HEK293 (cell line): ENCODE results near the gene ABHD16B.

Experiments used
- BCL11A ChIP-seq: fragments of 450-650 bp; formaldehyde crosslinking; IDR thresholded peaks from 2 replicates; pipeline ENCODE4 v1.5.1; 2016; ENCODE audit warnings: low read depth, missing biosample characterization, missing genetic modification characterization
- GLI4 ChIP-seq: fragments of 450-650 bp; formaldehyde crosslinking; IDR thresholded peaks from 2 replicates; pipeline ENCODE4 v1.5.1; 2016; ENCODE audit warnings: missing biosample characterization, missing genetic modification characterization
- KLF10 ChIP-seq: fragments of 450-650 bp; IDR thresholded peaks from 2 replicates; pipeline ENCODE4 v1.5.1; 2018; ENCODE audit warnings: missing biosample characterization, mild to moderate bottlenecking, missing genetic modification characterization
- KLF16 ChIP-seq: fragments of 450-650 bp; formaldehyde crosslinking; IDR thresholded peaks from 2 replicates; pipeline ENCODE4 v1.5.1; 2017; ENCODE audit warnings: missing biosample characterization, missing genetic modification characterization
- KLF7 ChIP-seq: fragments of 450-650 bp; formaldehyde crosslinking; IDR thresholded peaks from 2 replicates; pipeline ENCODE4 v1.5.1; 2016; ENCODE audit warnings: missing biosample characterization, missing genetic modification characterization, borderline replicate concordance
- KLF8 ChIP-seq: fragments of 450-650 bp; formaldehyde crosslinking; IDR thresholded peaks from 2 replicates; pipeline ENCODE4 v1.5.1; 2016; ENCODE audit warnings: missing biosample characterization, missing genetic modification characterization
- MYNN ChIP-seq: fragments of 450-650 bp; formaldehyde crosslinking; IDR thresholded peaks from 2 replicates; pipeline ENCODE4 v1.5.1; 2016; ENCODE audit warnings: missing biosample characterization, missing genetic modification characterization, borderline replicate concordance
- MZF1 ChIP-seq: fragments of 450-650 bp; formaldehyde crosslinking; IDR thresholded peaks from 2 replicates; pipeline ENCODE4 v1.5.1; 2017; ENCODE audit warnings: missing biosample characterization, missing genetic modification characterization, borderline replicate concordance
- REPIN1 ChIP-seq: fragments of 450-650 bp; formaldehyde crosslinking; IDR thresholded peaks from 2 replicates; pipeline ENCODE4 v1.5.1; 2017; ENCODE audit warnings: missing biosample characterization, missing genetic modification characterization, low read depth
- WT1 ChIP-seq: fragments of 450-650 bp; formaldehyde crosslinking; IDR thresholded peaks from 2 replicates; pipeline ENCODE4 v1.5.1; 2016; ENCODE audit warnings: missing biosample characterization, missing genetic modification characterization
- YY1 ChIP-seq: fragments of 450-650 bp; formaldehyde crosslinking; IDR thresholded peaks from 2 replicates; pipeline ENCODE4 v1.5.1; 2018; ENCODE audit warnings: missing biosample characterization, missing genetic modification characterization
- ZBTB8A ChIP-seq: fragments of 450-650 bp; formaldehyde crosslinking; IDR thresholded peaks from 2 replicates; pipeline ENCODE4 v1.5.1; 2016; ENCODE audit warnings: missing biosample characterization, missing genetic modification characterization
- ZFHX2 ChIP-seq: fragments of 450-650 bp; formaldehyde crosslinking; conservative IDR thresholded peaks from 2 replicates; pipeline ENCODE4 v1.5.1; 2016; ENCODE audit warnings: missing biosample characterization, missing genetic modification characterization
- ZNF138 ChIP-seq: fragments of 450-650 bp; formaldehyde crosslinking; IDR thresholded peaks from 2 replicates; pipeline ENCODE4 v1.5.1; 2016; ENCODE audit warnings: missing biosample characterization, missing genetic modification characterization, borderline replicate concordance
- ZNF146 ChIP-seq: fragments of 450-650 bp; formaldehyde crosslinking; IDR thresholded peaks from 2 replicates; pipeline ENCODE4 v1.5.1; 2016; ENCODE audit warnings: missing biosample characterization, missing genetic modification characterization
- ZNF239 ChIP-seq: fragments of 450-650 bp; formaldehyde crosslinking; IDR thresholded peaks from 2 replicates; pipeline ENCODE4 v1.5.1; 2016; ENCODE audit warnings: missing biosample characterization, missing genetic modification characterization
- ZNF341 ChIP-seq: fragments of 450-650 bp; formaldehyde crosslinking; IDR thresholded peaks from 2 replicates; pipeline ENCODE4; 2016; ENCODE audit warnings: low read depth, missing biosample characterization, missing genetic modification characterization
- ZNF394 ChIP-seq: fragments of 450-650 bp; formaldehyde crosslinking; IDR thresholded peaks from 2 replicates; pipeline ENCODE4 v1.5.1; 2016; ENCODE audit warnings: missing biosample characterization, missing genetic modification characterization, mild to moderate bottlenecking, moderate library complexity, borderline replicate concordance
- ZNF433 ChIP-seq: fragments of 450-650 bp; formaldehyde crosslinking; IDR thresholded peaks from 2 replicates; pipeline ENCODE4 v1.5.1; 2016; ENCODE audit warnings: missing biosample characterization, missing genetic modification characterization, low read depth
- ZNF473 ChIP-seq: fragments of 450-650 bp; formaldehyde crosslinking; IDR thresholded peaks from 2 replicates; pipeline ENCODE4 v1.5.1; 2017; ENCODE audit warnings: missing biosample characterization, missing genetic modification characterization
- ZNF501 ChIP-seq: fragments of 450-650 bp; formaldehyde crosslinking; IDR thresholded peaks from 2 replicates; pipeline ENCODE4 v1.5.1; 2016; ENCODE audit warnings: missing biosample characterization, missing genetic modification characterization
- ZNF514 ChIP-seq: fragments of 450-650 bp; formaldehyde crosslinking; IDR thresholded peaks from 2 replicates; pipeline ENCODE4 v1.5.1; 2016; ENCODE audit warnings: missing biosample characterization, missing genetic modification characterization
- ZNF560 ChIP-seq: fragments of 450-650 bp; formaldehyde crosslinking; IDR thresholded peaks from 2 replicates; pipeline ENCODE4 v1.5.1; 2017; ENCODE audit warnings: missing biosample characterization, missing genetic modification characterization, borderline replicate concordance
- ZNF561 ChIP-seq: fragments of 450-650 bp; IDR thresholded peaks from 2 replicates; pipeline ENCODE4 v1.5.1; 2018; ENCODE audit warnings: missing biosample characterization, missing genetic modification characterization, borderline replicate concordance
- ZNF623 ChIP-seq: fragments of 450-650 bp; formaldehyde crosslinking; IDR thresholded peaks from 2 replicates; pipeline ENCODE4 v1.5.1; 2016; ENCODE audit warnings: missing biosample characterization, missing genetic modification characterization
- ZNF664 ChIP-seq: fragments of 450-650 bp; formaldehyde crosslinking; IDR thresholded peaks from 2 replicates; pipeline ENCODE4 v1.5.1; 2016; ENCODE audit warnings: missing biosample characterization, missing genetic modification characterization
- ZNF837 ChIP-seq: fragments of 450-650 bp; formaldehyde crosslinking; IDR thresholded peaks from 2 replicates; pipeline ENCODE4 v1.5.1; 2016; ENCODE audit warnings: missing biosample characterization, missing genetic modification characterization
- ZSCAN30 ChIP-seq: fragments of 450-650 bp; IDR thresholded peaks from 2 replicates; pipeline ENCODE4 v1.5.1; 2018; ENCODE audit warnings: missing biosample characterization, mild to moderate bottlenecking, missing genetic modification characterization, moderate library complexity
- TF ChIP-seq, protein P1 (sequence below): fragments of 450-650 bp; formaldehyde crosslinking; IDR thresholded peaks from 2 replicates; pipeline ENCODE4 v1.5.1; 2016; ENCODE audit warnings: missing biosample characterization, missing genetic modification characterization
- TF ChIP-seq, protein P2 (sequence below): fragments of 450-650 bp; formaldehyde crosslinking; optimal IDR thresholded peaks from 2 replicates; pipeline ENCODE3; 2016; ENCODE audit warnings: missing biosample characterization, mild to moderate bottlenecking, missing genetic modification characterization
- TF ChIP-seq, protein P3 (sequence below): fragments of 450-650 bp; formaldehyde crosslinking; IDR thresholded peaks from 2 replicates; pipeline ENCODE4 v1.5.1; 2016; ENCODE audit warnings: missing biosample characterization, missing genetic modification characterization
- TF ChIP-seq, protein P4 (sequence below): IDR thresholded peaks from 2 replicates; pipeline ENCODE4 v1.6.1; 2011; ENCODE audit warnings: mild to moderate bottlenecking, low read depth, low read length, borderline replicate concordance

Gene ABHD16B

DNA sequence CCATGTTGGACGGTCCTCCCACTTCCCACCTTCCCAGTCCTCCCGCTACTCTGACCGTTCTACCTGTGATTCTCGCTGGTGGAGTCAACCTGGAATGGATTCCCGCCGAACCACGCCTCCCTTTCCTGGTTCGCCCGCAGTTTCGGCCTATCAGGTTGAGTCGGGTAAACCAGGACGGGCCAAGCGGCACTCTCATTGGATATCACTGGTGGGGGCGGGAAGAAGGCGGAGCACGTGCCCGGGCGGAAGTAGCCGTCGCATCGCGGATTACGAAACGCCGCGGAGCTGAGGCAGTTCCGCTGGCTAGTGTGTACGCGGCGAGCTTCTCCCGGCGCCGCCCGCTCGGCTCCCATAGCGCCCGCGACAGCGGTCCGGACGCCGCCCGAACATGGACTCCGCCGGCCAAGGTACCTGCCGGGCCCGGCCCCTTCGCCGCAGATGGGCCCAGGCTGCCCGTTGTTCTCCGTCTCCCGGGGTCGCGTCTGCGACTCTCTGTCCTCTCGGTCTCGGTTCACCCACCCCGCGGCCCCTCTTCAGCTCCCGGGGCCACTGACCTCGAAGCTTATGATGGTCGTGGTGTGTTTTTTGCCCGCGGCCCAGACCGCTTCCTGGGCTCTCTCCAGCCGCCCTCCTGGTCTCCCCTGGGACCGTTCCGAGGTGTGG is 3.8 kb downstream of the ABHD16B start, which contains the start of gene TPD52L2 (continued):
- TF ChIP-seq, protein P1, sequence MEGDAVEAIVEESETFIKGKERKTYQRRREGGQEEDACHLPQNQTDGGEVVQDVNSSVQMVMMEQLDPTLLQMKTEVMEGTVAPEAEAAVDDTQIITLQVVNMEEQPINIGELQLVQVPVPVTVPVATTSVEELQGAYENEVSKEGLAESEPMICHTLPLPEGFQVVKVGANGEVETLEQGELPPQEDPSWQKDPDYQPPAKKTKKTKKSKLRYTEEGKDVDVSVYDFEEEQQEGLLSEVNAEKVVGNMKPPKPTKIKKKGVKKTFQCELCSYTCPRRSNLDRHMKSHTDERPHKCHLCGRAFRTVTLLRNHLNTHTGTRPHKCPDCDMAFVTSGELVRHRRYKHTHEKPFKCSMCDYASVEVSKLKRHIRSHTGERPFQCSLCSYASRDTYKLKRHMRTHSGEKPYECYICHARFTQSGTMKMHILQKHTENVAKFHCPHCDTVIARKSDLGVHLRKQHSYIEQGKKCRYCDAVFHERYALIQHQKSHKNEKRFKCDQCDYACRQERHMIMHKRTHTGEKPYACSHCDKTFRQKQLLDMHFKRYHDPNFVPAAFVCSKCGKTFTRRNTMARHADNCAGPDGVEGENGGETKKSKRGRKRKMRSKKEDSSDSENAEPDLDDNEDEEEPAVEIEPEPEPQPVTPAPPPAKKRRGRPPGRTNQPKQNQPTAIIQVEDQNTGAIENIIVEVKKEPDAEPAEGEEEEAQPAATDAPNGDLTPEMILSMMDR = peak; percentile 14; the same call in 1 of the 2 replicates
- TF ChIP-seq ZNF514 (no peak), ZNF623 (tag by site-specific recombination) (no peak), GLI4 (tag by site-specific recombination) (no peak), MZF1 (no peak), MYNN (tag by site-specific recombination) (no peak), ZNF146 (peak; percentile 62), ZNF341 (no peak; the same call in 1 of the 2 replicates), REPIN1 (tag by site-specific recombination) (0 out of 2 replicates have a peak, but pooled peaks have one; percentile 55), ZBTB8A (tag by site-specific recombination) (peak; percentile 82), KLF7 (tag by site-specific recombination) (0 out of 2 replicates have a peak, but pooled peaks have one; percentile 53), ZNF501 (tag by site-specific recombination) (0 out of 2 replicates have a peak, but pooled peaks have one; percentile 40), BCL11A (tag by site-specific recombination) (no peak), ZNF394 (tag by site-specific recombination) (peak; percentile 66; the same call in 1 of the 2 replicates), KLF10 (tag by site-specific recombination) (peak; percentile 77), KLF8 (tag by site-specific recombination) (peak; percentile 74), ZNF664 (tag by site-specific recombination) (no peak), ZNF239 (tag by site-specific recombination) (0 out of 2 replicates have a peak, but pooled peaks have one; percentile 37), ZNF433 (tag by site-specific recombination) (peak; percentile 6; the same call in 1 of the 2 replicates), ZFHX2 (tag by site-specific recombination) (peak; percentile 32; the same call in 1 of the 2 replicates), ZNF473 (no peak), WT1 (tag by site-specific recombination) (0 out of 2 replicates have a peak, but pooled peaks have one; percentile 3), ZNF560 (tag by site-specific recombination) (no peak), ZSCAN30 (tag by site-specific recombination) (peak; percentile 78; the same call in 1 of the 2 replicates), ZNF138 (no peak), ZNF561 (tag by site-specific recombination) (peak; percentile 15; the same call in 1 of the 2 replicates), YY1 (peak; percentile 47; the same call in 1 of the 2 replicates), KLF16 (tag by site-specific recombination) (peak; percentile 56; the same call in 1 of the 2 replicates), ZNF837 (tag by site-specific recombination) (peak; percentile 24; the same call in 1 of the 2 replicates)
- TF ChIP-seq, protein P2, sequence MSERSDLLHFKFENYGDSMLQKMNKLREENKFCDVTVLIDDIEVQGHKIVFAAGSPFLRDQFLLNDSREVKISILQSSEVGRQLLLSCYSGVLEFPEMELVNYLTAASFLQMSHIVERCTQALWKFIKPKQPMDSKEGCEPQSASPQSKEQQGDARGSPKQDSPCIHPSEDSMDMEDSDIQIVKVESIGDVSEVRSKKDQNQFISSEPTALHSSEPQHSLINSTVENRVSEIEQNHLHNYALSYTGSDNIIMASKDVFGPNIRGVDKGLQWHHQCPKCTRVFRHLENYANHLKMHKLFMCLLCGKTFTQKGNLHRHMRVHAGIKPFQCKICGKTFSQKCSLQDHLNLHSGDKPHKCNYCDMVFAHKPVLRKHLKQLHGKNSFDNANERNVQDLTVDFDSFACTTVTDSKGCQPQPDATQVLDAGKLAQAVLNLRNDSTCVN (tag by site-specific recombination) = peak; percentile 86
- TF ChIP-seq, protein P3, sequence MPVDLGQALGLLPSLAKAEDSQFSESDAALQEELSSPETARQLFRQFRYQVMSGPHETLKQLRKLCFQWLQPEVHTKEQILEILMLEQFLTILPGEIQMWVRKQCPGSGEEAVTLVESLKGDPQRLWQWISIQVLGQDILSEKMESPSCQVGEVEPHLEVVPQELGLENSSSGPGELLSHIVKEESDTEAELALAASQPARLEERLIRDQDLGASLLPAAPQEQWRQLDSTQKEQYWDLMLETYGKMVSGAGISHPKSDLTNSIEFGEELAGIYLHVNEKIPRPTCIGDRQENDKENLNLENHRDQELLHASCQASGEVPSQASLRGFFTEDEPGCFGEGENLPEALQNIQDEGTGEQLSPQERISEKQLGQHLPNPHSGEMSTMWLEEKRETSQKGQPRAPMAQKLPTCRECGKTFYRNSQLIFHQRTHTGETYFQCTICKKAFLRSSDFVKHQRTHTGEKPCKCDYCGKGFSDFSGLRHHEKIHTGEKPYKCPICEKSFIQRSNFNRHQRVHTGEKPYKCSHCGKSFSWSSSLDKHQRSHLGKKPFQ (tag by site-specific recombination) = peak; percentile 63; the same call in 1 of the 2 replicates
- TF ChIP-seq, protein P4, sequence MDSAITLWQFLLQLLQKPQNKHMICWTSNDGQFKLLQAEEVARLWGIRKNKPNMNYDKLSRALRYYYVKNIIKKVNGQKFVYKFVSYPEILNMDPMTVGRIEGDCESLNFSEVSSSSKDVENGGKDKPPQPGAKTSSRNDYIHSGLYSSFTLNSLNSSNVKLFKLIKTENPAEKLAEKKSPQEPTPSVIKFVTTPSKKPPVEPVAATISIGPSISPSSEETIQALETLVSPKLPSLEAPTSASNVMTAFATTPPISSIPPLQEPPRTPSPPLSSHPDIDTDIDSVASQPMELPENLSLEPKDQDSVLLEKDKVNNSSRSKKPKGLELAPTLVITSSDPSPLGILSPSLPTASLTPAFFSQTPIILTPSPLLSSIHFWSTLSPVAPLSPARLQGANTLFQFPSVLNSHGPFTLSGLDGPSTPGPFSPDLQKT = peak; percentile 84; the same call in 1 of the 2 replicates
